GM19025 (cell line): ENCODE measurements around the gene MARCHF9.
"Not testable (repeated sequence)": the region's sequence is repeated elsewhere in the genome, so short reads cannot be mapped to it uniquely, and the experiment has no call there.

Experiments used
- ATAC-seq: cut with Tn5 transposase; IDR thresholded peaks from one replicate; pipeline ENCODE4 v1.9.1; 2021; ENCODE audit warnings: mild to moderate bottlenecking, low read depth, moderate library complexity; ENCODE audit not compliant: unreplicated experiment

The MARCHF9 gene

GRCh38 chr12:57766464-57767304 lies 11.8 kb downstream of the MARCHF9 start, which contains the start of gene CYP27B1:
Gene CYP27B1, minus strand, starts transcription at chr12:57767078. Its CDS starts 37 bp downstream, at chr12:57767041.
- ATAC-seq: no peak

- no peak for ATAC-seq
Measured at GRCh38 chr12:57767305-57767698, 12.4 kb downstream of the MARCHF9 start.

GRCh38 chr12:57767876-57768275 lies 13.0 kb downstream of the MARCHF9 start:
- no peak for ATAC-seq

- ATAC-seq: no peak
Measured at GRCh38 chr12:57769594-57769993, 14.7 kb downstream of the MARCHF9 start.

GRCh38 chr12:57770734-57771133 lies 15.8 kb downstream of the MARCHF9 start:
- no peak for ATAC-seq

GRCh38 chr12:57771236-57771872 lies 16.5 kb downstream of the MARCHF9 start:
- ATAC-seq: peak; percentile 62

- ATAC-seq: peak; percentile 77
Measured at GRCh38 chr12:57771873-57772428, 17.0 kb downstream of the MARCHF9 start, which contains the start of gene METTL1. Gene METTL1, minus strand, starts transcription at chr12:57772105. Its CDS starts 22 bp downstream, at chr12:57772083.

GRCh38 chr12:57772429-57773322 lies 17.8 kb downstream of the MARCHF9 start, which contains the start of gene EEF1AKMT3:
Gene EEF1AKMT3, plus strand, starts transcription at chr12:57772614. Its CDS starts 111 bp downstream, at chr12:57772725.
- peak; percentile 28 for ATAC-seq

- not testable (repeated sequence) for ATAC-seq
Measured at GRCh38 chr12:57774634-57775033, 19.7 kb downstream of the MARCHF9 start.

- no peak for ATAC-seq
Measured at GRCh38 chr12:57775044-57775443, 20.1 kb downstream of the MARCHF9 start.

GRCh38 chr12:57775563-57776246 lies 20.8 kb downstream of the MARCHF9 start:
- no peak for ATAC-seq

- ATAC-seq: no peak
Measured at GRCh38 chr12:57776247-57776587, 21.3 kb downstream of the MARCHF9 start.

GRCh38 chr12:57777367-57777766 lies 22.5 kb downstream of the MARCHF9 start:
- ATAC-seq: no peak

- no peak for ATAC-seq
Measured at GRCh38 chr12:57777911-57778310, 23.0 kb downstream of the MARCHF9 start.

- no peak for ATAC-seq
Measured at GRCh38 chr12:57779736-57780135, 24.8 kb downstream of the MARCHF9 start.

- no peak for ATAC-seq
Measured at GRCh38 chr12:57780284-57780897, 25.5 kb downstream of the MARCHF9 start.

- ATAC-seq: no peak
Measured at GRCh38 chr12:57781244-57781643, 26.3 kb downstream of the MARCHF9 start.

GRCh38 chr12:57781801-57782200 lies 26.9 kb downstream of the MARCHF9 start:
- no peak for ATAC-seq

GRCh38 chr12:57782243-57782607 lies 27.3 kb downstream of the MARCHF9 start:
- ATAC-seq: no peak
